ENCODE measurements around the gene METTL9. TPM values are rescaled to one million over a fixed set of nuclear protein-coding genes. Genes with fewer than 3 reads are reported as not detected.

Gene METTL9
- total and polyA plus RNA-seq, 2 experiments from 2014 or later = 112 to 229 TPM

GRCh38 chr16:21622545-21622944, 23.2 kb downstream of the METTL9 start:
- Histone ChIP-seq H3K9me2 (replicated peaks; ENCODE audit: insufficient read depth) (no peaks in the 10 kb centered on the region), H3K4me1 (ENCODE audit: insufficient read depth) (peaks cover 10% of the 10 kb centered on the region), H3K27me3 (no peaks in the 10 kb centered on the region), H2AFZ (no peak overlapping the region), H4K20me1 (ENCODE audit: insufficient read depth, poor library complexity, severe bottlenecking) (no peaks in the 10 kb centered on the region), H3K79me2 (peaks cover 58% of the 10 kb centered on the region), H3K4me3 (no peak overlapping the region), H3K27ac (no peak overlapping the region), H3K4me2 (no peak overlapping the region), H3K9me3 (ENCODE audit: low read depth) (no peaks in the 10 kb centered on the region), H3K36me3 (replicated peaks; ENCODE audit: insufficient read depth, low read depth) (no peaks in the 10 kb centered on the region)
- no peak for TF ChIP-seq EZH2 (IDR thresholded peaks at IDR 0.05; ENCODE audit: borderline replicate concordance)
- TF ChIP-seq CTCF (IDR thresholded peaks at IDR 0.05; ENCODE audit: poor library complexity) = no peak
- DNase-seq (ENCODE audit: low spot score) = no peak
- 100% methylated on average over 1 of the region's 1 CpG for WGBS (ENCODE audit: low lambda C conversion rate, missing lambda C conversion rate)

- no peak for DNase-seq (ENCODE audit: low spot score)
- H3K4me1 ChIP-seq (ENCODE audit: insufficient read depth) = peaks cover 7% of the 10 kb centered on the region
- peaks cover 48% of the 10 kb centered on the region for H3K79me2 ChIP-seq
- no peaks in the 10 kb centered on the region for H3K27me3 ChIP-seq
- peak overlapping the region; percentile 9 for H3K27ac ChIP-seq
- 53% methylated on average over 1 of the region's 1 CpG for WGBS (ENCODE audit: low lambda C conversion rate, missing lambda C conversion rate)
- H3K9me2 ChIP-seq (replicated peaks; ENCODE audit: insufficient read depth) = no peaks in the 10 kb centered on the region
- H3K4me2 ChIP-seq = peak overlapping the region; percentile 24
- no peaks in the 10 kb centered on the region for H4K20me1 ChIP-seq (ENCODE audit: insufficient read depth, poor library complexity, severe bottlenecking)
- H2AFZ ChIP-seq = no peak overlapping the region
- TF ChIP-seq EZH2 (IDR thresholded peaks at IDR 0.05; ENCODE audit: borderline replicate concordance) = no peak
- TF ChIP-seq EZH2phosphoT487 (IDR thresholded peaks at IDR 0.05; ENCODE audit: low read depth, severe bottlenecking, unreplicated experiment) = no peak
- no peak for TF ChIP-seq CTCF (IDR thresholded peaks at IDR 0.05; ENCODE audit: poor library complexity)
- H3K4me3 ChIP-seq = no peak overlapping the region
- H3K9me3 ChIP-seq (ENCODE audit: low read depth) = no peaks in the 10 kb centered on the region
- no peaks in the 10 kb centered on the region for H3K36me3 ChIP-seq (replicated peaks; ENCODE audit: insufficient read depth, low read depth)
Measured at GRCh38 chr16:21625026-21625425, 25.6 kb downstream of the METTL9 start.

- Histone ChIP-seq H3K4me1 (ENCODE audit: insufficient read depth) (peaks cover 12% of the 10 kb centered on the region), H2AFZ (no peak overlapping the region), H3K9me3 (ENCODE audit: low read depth) (no peaks in the 10 kb centered on the region), H3K4me3 (no peak overlapping the region), H3K27me3 (no peaks in the 10 kb centered on the region), H3K36me3 (replicated peaks; ENCODE audit: insufficient read depth, low read depth) (no peaks in the 10 kb centered on the region), H3K9me2 (replicated peaks; ENCODE audit: insufficient read depth) (no peaks in the 10 kb centered on the region), H4K20me1 (ENCODE audit: insufficient read depth, poor library complexity, severe bottlenecking) (no peaks in the 10 kb centered on the region), H3K4me2 (peak overlapping the region; percentile 38), H3K79me2 (peaks cover 30% of the 10 kb centered on the region), H3K27ac (peak overlapping the region; percentile 88)
- 35% methylated on average over 6 of the region's 6 CpGs for WGBS (ENCODE audit: low lambda C conversion rate, missing lambda C conversion rate)
- no peak for TF ChIP-seq EZH2 (IDR thresholded peaks at IDR 0.05; ENCODE audit: borderline replicate concordance)
- peak; percentile 64 for DNase-seq (ENCODE audit: low spot score)
Measured at GRCh38 chr16:21626659-21627277, 27.4 kb downstream of the METTL9 start.

GRCh38 chr16:21628121-21628726, 28.8 kb downstream of the METTL9 start:
- no peaks in the 10 kb centered on the region for H3K27me3 ChIP-seq
- WGBS (ENCODE audit: low lambda C conversion rate, missing lambda C conversion rate) = 85% methylated on average over 5 of the region's 5 CpGs
- no peak overlapping the region for H3K4me3 ChIP-seq
- no peaks in the 10 kb centered on the region for H3K9me2 ChIP-seq (replicated peaks; ENCODE audit: insufficient read depth)
- no peak for DNase-seq (ENCODE audit: low spot score)
- no peaks in the 10 kb centered on the region for H3K9me3 ChIP-seq (ENCODE audit: low read depth)
- peaks cover 24% of the 10 kb centered on the region for H3K79me2 ChIP-seq
- H3K4me1 ChIP-seq (ENCODE audit: insufficient read depth) = peaks cover 12% of the 10 kb centered on the region
- no peaks in the 10 kb centered on the region for H4K20me1 ChIP-seq (ENCODE audit: insufficient read depth, poor library complexity, severe bottlenecking)
- no peak overlapping the region for H3K4me2 ChIP-seq
- H3K27ac ChIP-seq = peak overlapping the region; percentile 49
- no peaks in the 10 kb centered on the region for H3K36me3 ChIP-seq (replicated peaks; ENCODE audit: insufficient read depth, low read depth)
- TF ChIP-seq EZH2phosphoT487 (IDR thresholded peaks at IDR 0.05; ENCODE audit: low read depth, severe bottlenecking, unreplicated experiment) (no peak), EZH2 (IDR thresholded peaks at IDR 0.05; ENCODE audit: borderline replicate concordance) (no peak), CTCF (IDR thresholded peaks at IDR 0.05; ENCODE audit: poor library complexity) (no peak)
- H2AFZ ChIP-seq = no peak overlapping the region

All from hepatocyte (in vitro differentiated cells).